Measurements from ENCODE around the gene ECHDC3.

GRCh38 chr10:11760861-11761260 is 18.7 kb downstream of the ECHDC3 start:
- TF ChIP-seq CTCF (IDR thresholded peaks at IDR 0.05) (no peak), POLR2AphosphoS5 (IDR thresholded peaks at IDR 0.05) (no peak), POLR2A (IDR thresholded peaks at IDR 0.05) (no peak)

Data from breast epithelium (tissue), 3 donors.